ENCODE measurements around the gene CNTN6. TPM values are rescaled to one million over a fixed set of nuclear protein-coding genes. Genes with fewer than 3 reads are reported as not detected.

CNTN6 gene
- total RNA-seq, 1 donor from 2014 or later = not detected

- no peak for TF ChIP-seq CTCF (IDR thresholded peaks at IDR 0.05; ENCODE audit: insufficient read depth, low read length, severe bottlenecking)
- Histone ChIP-seq H3K36me3 (ENCODE audit: control insufficient read depth, insufficient read depth, low read length) (no peaks in the 10 kb centered on the region), H3K4me3 (ENCODE audit: low read depth, low read length) (no peak overlapping the region), H3K27me3 (ENCODE audit: control insufficient read depth, insufficient read depth, low read length) (no peaks in the 10 kb centered on the region)
- DNase-seq (ENCODE audit: low read depth) (no peak), FAIRE-seq (no peak)
Measured at GRCh38 chr3:1421577-1421976, 328.8 kb downstream of the CNTN6 start.

- H3K27me3 ChIP-seq (ENCODE audit: control insufficient read depth, insufficient read depth, low read length) = no peaks in the 10 kb centered on the region
- H3K36me3 ChIP-seq (ENCODE audit: control insufficient read depth, insufficient read depth, low read length) = no peaks in the 10 kb centered on the region
- H3K4me3 ChIP-seq (ENCODE audit: low read depth, low read length) = no peak overlapping the region
- no peak for TF ChIP-seq CTCF (IDR thresholded peaks at IDR 0.05; ENCODE audit: insufficient read depth, low read length, severe bottlenecking)
- FAIRE-seq (no peak), DNase-seq (ENCODE audit: low read depth) (no peak)
Measured at GRCh38 chr3:1423566-1424089, 330.8 kb downstream of the CNTN6 start.

GRCh38 chr3:1439395-1439794 lies 346.6 kb downstream of the CNTN6 start:
- H3K36me3 ChIP-seq (ENCODE audit: control insufficient read depth, insufficient read depth, low read length) = no peaks in the 10 kb centered on the region
- TF ChIP-seq CTCF (IDR thresholded peaks at IDR 0.05; ENCODE audit: insufficient read depth, low read length, severe bottlenecking) = no peak
- no peaks in the 10 kb centered on the region for H3K27me3 ChIP-seq (ENCODE audit: control insufficient read depth, insufficient read depth, low read length)
- no peak overlapping the region for H3K4me3 ChIP-seq (ENCODE audit: low read depth, low read length)
- FAIRE-seq (no peak), DNase-seq (ENCODE audit: low read depth) (no peak)

GRCh38 chr3:1442271-1442670 lies 349.4 kb downstream of the CNTN6 start:
- Histone ChIP-seq H3K36me3 (ENCODE audit: control insufficient read depth, insufficient read depth, low read length) (no peaks in the 10 kb centered on the region), H3K4me3 (ENCODE audit: low read depth, low read length) (no peak overlapping the region), H3K27me3 (ENCODE audit: control insufficient read depth, insufficient read depth, low read length) (no peaks in the 10 kb centered on the region)
- TF ChIP-seq CTCF (IDR thresholded peaks at IDR 0.05; ENCODE audit: insufficient read depth, low read length, severe bottlenecking) = no peak
- FAIRE-seq (no peak), DNase-seq (ENCODE audit: low read depth) (no peak)

GRCh38 chr3:1444195-1444594 lies 351.4 kb downstream of the CNTN6 start:
- FAIRE-seq (no peak), DNase-seq (ENCODE audit: low read depth) (no peak)
- no peak overlapping the region for H3K4me3 ChIP-seq (ENCODE audit: low read depth, low read length)
- H3K36me3 ChIP-seq (ENCODE audit: control insufficient read depth, insufficient read depth, low read length) = no peaks in the 10 kb centered on the region
- no peaks in the 10 kb centered on the region for H3K27me3 ChIP-seq (ENCODE audit: control insufficient read depth, insufficient read depth, low read length)
- TF ChIP-seq CTCF (IDR thresholded peaks at IDR 0.05; ENCODE audit: insufficient read depth, low read length, severe bottlenecking) = no peak

- TF ChIP-seq CTCF (IDR thresholded peaks at IDR 0.05; ENCODE audit: insufficient read depth, low read length, severe bottlenecking) = no peak
- no peaks in the 10 kb centered on the region for H3K36me3 ChIP-seq (ENCODE audit: control insufficient read depth, insufficient read depth, low read length)
- DNase-seq (ENCODE audit: low read depth) (no peak), FAIRE-seq (no peak)
- no peak overlapping the region for H3K4me3 ChIP-seq (ENCODE audit: low read depth, low read length)
- H3K27me3 ChIP-seq (ENCODE audit: control insufficient read depth, insufficient read depth, low read length) = no peaks in the 10 kb centered on the region
Measured at GRCh38 chr3:1446531-1446930, 353.7 kb downstream of the CNTN6 start.
